GM19193 (cell line): ENCODE measurements around the gene CCDC198.

Source experiments
- POLR2A ChIP-seq: IDR thresholded peaks from 4 replicates; pipeline ENCODE4 v1.6.1; 2011; ENCODE audit not compliant: insufficient read depth, insufficient read length; ENCODE audit errors: extremely low read depth

The CCDC198 gene

GRCh38 chr14:57486767-57487379, 6.8 kb downstream of the CCDC198 start:
- TF ChIP-seq POLR2A = no peak

- no peak for TF ChIP-seq POLR2A
Observed at GRCh38 chr14:57485635-57486034, 8.0 kb downstream of the CCDC198 start.

- TF ChIP-seq POLR2A = no peak
Observed at GRCh38 chr14:57482120-57482519, 11.5 kb downstream of the CCDC198 start.

- TF ChIP-seq POLR2A = no peak
Observed at GRCh38 chr14:57480051-57480450, 13.6 kb downstream of the CCDC198 start.

GRCh38 chr14:57479197-57479596, 14.5 kb downstream of the CCDC198 start:
- no peak for TF ChIP-seq POLR2A

GRCh38 chr14:57478050-57478449, 15.6 kb downstream of the CCDC198 start:
- TF ChIP-seq POLR2A = no peak

- no peak for TF ChIP-seq POLR2A
Observed at GRCh38 chr14:57470909-57471308, 22.7 kb downstream of the CCDC198 start.

- no peak for TF ChIP-seq POLR2A
Observed at GRCh38 chr14:57464008-57464730, 29.5 kb downstream of the CCDC198 start.

- TF ChIP-seq POLR2A = no peak
Observed at GRCh38 chr14:57462551-57462950, 31.1 kb downstream of the CCDC198 start.

- TF ChIP-seq POLR2A = no peak
Observed at GRCh38 chr14:57461777-57462320, 31.8 kb downstream of the CCDC198 start.

GRCh38 chr14:57435923-57436322, 57.7 kb downstream of the CCDC198 start:
- TF ChIP-seq POLR2A = no peak

GRCh38 chr14:57420986-57421385, 72.7 kb downstream of the CCDC198 start:
- no peak for TF ChIP-seq POLR2A

- no peak for TF ChIP-seq POLR2A
Observed at GRCh38 chr14:57420033-57420432, 73.6 kb downstream of the CCDC198 start.
